ENCODE results near the gene TSPO2.

Gene TSPO2

DNA sequence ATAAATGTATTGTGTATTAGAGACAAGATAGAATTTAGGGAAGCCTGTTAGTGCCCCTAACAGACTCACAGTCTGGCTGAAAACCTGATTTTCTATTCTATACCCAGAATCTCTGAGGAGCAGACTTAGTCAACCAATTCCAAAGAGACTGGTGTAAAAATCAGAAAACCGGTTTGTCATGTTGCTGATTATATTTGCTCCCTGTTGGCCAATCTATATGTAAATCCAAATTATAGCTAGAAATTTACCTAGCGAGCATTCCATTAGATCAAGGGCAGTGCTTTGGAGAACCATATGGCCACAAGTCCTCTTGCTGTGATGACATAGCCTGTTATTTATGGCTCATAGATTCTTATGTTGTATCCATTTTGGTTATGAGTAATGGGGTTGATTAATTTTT is 35.3 kb downstream of the TSPO2 start:
- Histone ChIP-seq H3K4me2 (ENCODE audit: insufficient read depth, low read length, poor library complexity, severe bottlenecking) (no peak overlapping the region), H3K18ac (ENCODE audit: low read length) (no peak overlapping the region), H3K23ac (ENCODE audit: low read depth, low read length, poor library complexity) (no peak overlapping the region), H3K14ac (ENCODE audit: low read length) (no peak overlapping the region), H2AFZ (ENCODE audit: low read length) (no peak overlapping the region), H2BK15ac (ENCODE audit: low read length) (no peak overlapping the region), H3K27ac (replicated peaks; ENCODE audit: low read length) (no peak overlapping the region), H3K9ac (ENCODE audit: low read depth, low read length, poor library complexity) (no peak overlapping the region), H3K36me3 (replicated peaks in 1 of 2; ENCODE audit: control insufficient read depth in 2 of 2, insufficient read depth in 2 of 2, low read length in 2 of 2) (peaks cover 8 to 43% of the 10 kb centered on the region in 2 donors), H3K9me3 (replicated peaks in 1 of 2; ENCODE audit: control insufficient read depth in 2 of 2, insufficient read depth in 1 of 2, low read depth in 1 of 2, low read length in 2 of 2) (no peaks in the 10 kb centered on the region), H4K91ac (ENCODE audit: low read depth, low read length, poor library complexity) (no peak overlapping the region), H2BK12ac (ENCODE audit: low read length) (no peak overlapping the region), H3K27me3 (ENCODE audit: control insufficient read depth in 3 of 3, insufficient read depth in 3 of 3, low read depth in 1 of 3, low read length in 3 of 3) (no peaks in the 10 kb centered on the region), H3K4me3 (ENCODE audit: low read length in 2 of 2) (no peak overlapping the region), H3K4me1 (ENCODE audit: control insufficient read depth in 2 of 2, insufficient read depth in 1 of 2, low read depth in 1 of 2, low read length in 2 of 2) (peaks cover 5 to 6% of the 10 kb centered on the region in 2 donors), H4K8ac (ENCODE audit: low read depth, low read length) (no peak overlapping the region), H3K4ac (ENCODE audit: low read length) (no peak overlapping the region), H2AK5ac (ENCODE audit: low read depth, low read length) (no peak overlapping the region), H2BK5ac (ENCODE audit: low read length) (no peak overlapping the region), H2BK120ac (ENCODE audit: low read depth, low read length) (no peak overlapping the region), H3K79me1 (ENCODE audit: low read depth, low read length) (peaks cover 3% of the 10 kb centered on the region)
- no peak for DNase-seq (ENCODE audit: low spot score)
- WGBS, 2 donors (ENCODE audit: extremely low coverage in 2 of 2, insufficient read length in 2 of 2, insufficient replicate concordance in 1 of 2) = no CpG with 5 or more reads among the region's 2 CpGs

DNA sequence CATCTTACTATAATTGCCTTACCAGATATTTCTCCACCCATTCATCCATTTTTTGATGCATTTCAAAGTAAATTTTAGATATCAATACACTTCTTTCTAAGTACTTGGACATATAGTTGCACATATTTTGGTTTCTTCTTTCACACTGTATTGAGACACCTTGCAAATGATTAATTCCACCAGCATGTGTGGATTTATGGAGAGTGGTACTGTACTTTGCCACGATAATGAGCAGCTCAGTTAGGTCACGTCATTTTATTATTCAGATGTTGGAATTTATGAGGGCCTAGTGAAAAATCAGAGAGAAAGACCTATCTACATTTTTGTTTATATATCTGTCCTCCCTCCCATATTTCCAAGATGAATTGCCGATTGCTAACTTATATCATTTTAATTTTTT is 35.8 kb downstream of the TSPO2 start:
- Histone ChIP-seq H3K9ac (ENCODE audit: low read depth, low read length, poor library complexity) (no peak overlapping the region), H3K9me3 (replicated peaks in 1 of 2; ENCODE audit: control insufficient read depth in 2 of 2, insufficient read depth in 1 of 2, low read depth in 1 of 2, low read length in 2 of 2) (no peaks in the 10 kb centered on the region), H2BK12ac (ENCODE audit: low read length) (no peak overlapping the region), H3K4me1 (ENCODE audit: control insufficient read depth in 2 of 2, insufficient read depth in 1 of 2, low read depth in 1 of 2, low read length in 2 of 2) (peaks cover 5 to 6% of the 10 kb centered on the region in 2 donors), H2AK5ac (ENCODE audit: low read depth, low read length) (no peak overlapping the region), H2AFZ (ENCODE audit: low read length) (no peak overlapping the region), H2BK120ac (ENCODE audit: low read depth, low read length) (no peak overlapping the region), H3K27me3 (ENCODE audit: control insufficient read depth in 3 of 3, insufficient read depth in 3 of 3, low read depth in 1 of 3, low read length in 3 of 3) (no peaks in the 10 kb centered on the region), H3K23ac (ENCODE audit: low read depth, low read length, poor library complexity) (no peak overlapping the region), H3K4me2 (ENCODE audit: insufficient read depth, low read length, poor library complexity, severe bottlenecking) (no peak overlapping the region), H3K4ac (ENCODE audit: low read length) (no peak overlapping the region), H3K4me3 (ENCODE audit: low read length in 2 of 2) (no peak overlapping the region), H3K27ac (replicated peaks; ENCODE audit: low read length) (no peak overlapping the region), H2BK15ac (ENCODE audit: low read length) (no peak overlapping the region), H3K18ac (ENCODE audit: low read length) (no peak overlapping the region), H4K8ac (ENCODE audit: low read depth, low read length) (no peak overlapping the region), H3K36me3 (replicated peaks in 1 of 2; ENCODE audit: control insufficient read depth in 2 of 2, insufficient read depth in 2 of 2, low read length in 2 of 2) (peaks cover 8 to 48% of the 10 kb centered on the region in 2 donors), H3K14ac (ENCODE audit: low read length) (no peak overlapping the region), H4K91ac (ENCODE audit: low read depth, low read length, poor library complexity) (no peak overlapping the region), H2BK5ac (ENCODE audit: low read length) (no peak overlapping the region), H3K79me1 (ENCODE audit: low read depth, low read length) (peaks cover 3% of the 10 kb centered on the region)
- no peak for DNase-seq (ENCODE audit: low spot score)
- WGBS, 2 donors (ENCODE audit: extremely low coverage in 2 of 2, insufficient read length in 2 of 2, insufficient replicate concordance in 1 of 2) = no CpG with 5 or more reads among the region's 3 CpGs

DNA sequence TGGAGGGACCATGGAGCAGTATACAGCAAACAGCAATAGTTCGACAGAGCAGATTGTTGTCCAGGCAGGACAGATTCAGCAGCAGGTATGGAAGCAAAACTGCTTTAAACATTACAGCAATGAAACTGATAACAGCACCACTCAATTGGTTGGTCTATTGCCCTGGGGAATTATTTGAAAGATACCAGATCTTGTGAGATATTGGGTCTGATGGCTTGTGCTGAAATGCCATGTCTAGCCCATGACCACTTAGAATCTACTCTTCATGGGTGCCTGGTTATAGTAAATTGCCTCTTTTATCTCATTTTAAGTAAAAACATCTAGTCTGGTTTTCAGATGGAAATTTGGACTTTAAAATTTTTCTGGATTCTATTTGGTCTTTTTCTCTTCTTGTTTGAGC is 36.8 kb downstream of the TSPO2 start:
- WGBS, 2 donors (ENCODE audit: extremely low coverage in 2 of 2, insufficient read length in 2 of 2, insufficient replicate concordance in 1 of 2) = no CpG with 5 or more reads among the region's 1 CpG
- Histone ChIP-seq H2AK5ac (ENCODE audit: low read depth, low read length) (no peak overlapping the region), H2BK12ac (ENCODE audit: low read length) (no peak overlapping the region), H3K9ac (ENCODE audit: low read depth, low read length, poor library complexity) (no peak overlapping the region), H4K8ac (ENCODE audit: low read depth, low read length) (no peak overlapping the region), H3K23ac (ENCODE audit: low read depth, low read length, poor library complexity) (no peak overlapping the region), H3K9me3 (replicated peaks in 1 of 2; ENCODE audit: control insufficient read depth in 2 of 2, insufficient read depth in 1 of 2, low read depth in 1 of 2, low read length in 2 of 2) (no peaks in the 10 kb centered on the region), H3K36me3 (replicated peaks in 1 of 2; ENCODE audit: control insufficient read depth in 2 of 2, insufficient read depth in 2 of 2, low read length in 2 of 2) (peaks cover 12 to 58% of the 10 kb centered on the region in 2 donors), H3K4me1 (ENCODE audit: control insufficient read depth in 2 of 2, insufficient read depth in 1 of 2, low read depth in 1 of 2, low read length in 2 of 2) (peaks cover 4 to 5% of the 10 kb centered on the region in 2 donors), H3K14ac (ENCODE audit: low read length) (no peak overlapping the region), H2BK120ac (ENCODE audit: low read depth, low read length) (no peak overlapping the region), H3K27ac (replicated peaks; ENCODE audit: low read length) (no peak overlapping the region), H3K4me3 (ENCODE audit: low read length in 2 of 2) (no peak overlapping the region), H2AFZ (ENCODE audit: low read length) (no peak overlapping the region), H4K91ac (ENCODE audit: low read depth, low read length, poor library complexity) (no peak overlapping the region), H3K18ac (ENCODE audit: low read length) (no peak overlapping the region), H3K4ac (ENCODE audit: low read length) (no peak overlapping the region), H3K27me3 (ENCODE audit: control insufficient read depth in 3 of 3, insufficient read depth in 3 of 3, low read depth in 1 of 3, low read length in 3 of 3) (no peaks in the 10 kb centered on the region), H3K79me1 (ENCODE audit: low read depth, low read length) (no peaks in the 10 kb centered on the region), H2BK15ac (ENCODE audit: low read length) (no peak overlapping the region), H3K4me2 (ENCODE audit: insufficient read depth, low read length, poor library complexity, severe bottlenecking) (no peak overlapping the region), H2BK5ac (ENCODE audit: low read length) (no peak overlapping the region)
- DNase-seq (ENCODE audit: low spot score) = no peak

DNA sequence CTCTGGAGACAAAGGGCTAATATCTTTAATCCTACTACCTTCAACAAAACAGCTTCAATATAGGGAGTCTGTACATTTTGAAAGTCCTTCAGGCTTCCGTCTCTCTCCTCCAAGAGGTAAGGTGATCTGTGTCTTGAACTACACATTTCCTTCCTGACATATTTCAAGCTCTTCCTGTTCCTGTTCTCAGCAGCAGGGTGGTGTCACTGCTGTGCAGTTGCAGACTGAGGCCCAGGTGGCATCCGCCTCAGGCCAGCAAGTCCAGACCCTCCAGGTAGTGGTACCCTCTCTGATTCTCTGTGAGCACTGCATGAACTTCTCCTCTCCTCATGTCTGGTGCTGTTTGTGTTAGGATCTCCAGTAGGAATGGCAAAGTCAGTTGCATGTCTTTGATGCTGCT is 38.4 kb downstream of the TSPO2 start:
- Histone ChIP-seq H3K79me1 (ENCODE audit: low read depth, low read length) (no peaks in the 10 kb centered on the region), H4K91ac (ENCODE audit: low read depth, low read length, poor library complexity) (no peak overlapping the region), H3K27ac (replicated peaks; ENCODE audit: low read length) (no peak overlapping the region), H3K4me2 (ENCODE audit: insufficient read depth, low read length, poor library complexity, severe bottlenecking) (no peak overlapping the region), H2BK15ac (ENCODE audit: low read length) (no peak overlapping the region), H3K14ac (ENCODE audit: low read length) (no peak overlapping the region), H3K27me3 (ENCODE audit: control insufficient read depth in 3 of 3, insufficient read depth in 3 of 3, low read depth in 1 of 3, low read length in 3 of 3) (no peaks in the 10 kb centered on the region), H3K4ac (ENCODE audit: low read length) (no peak overlapping the region), H2AK5ac (ENCODE audit: low read depth, low read length) (no peak overlapping the region), H3K4me3 (ENCODE audit: low read length in 2 of 2) (no peak overlapping the region), H2BK12ac (ENCODE audit: low read length) (no peak overlapping the region), H3K18ac (ENCODE audit: low read length) (no peak overlapping the region), H2BK5ac (ENCODE audit: low read length) (no peak overlapping the region), H2AFZ (ENCODE audit: low read length) (no peak overlapping the region), H4K8ac (ENCODE audit: low read depth, low read length) (no peak overlapping the region), H2BK120ac (ENCODE audit: low read depth, low read length) (no peak overlapping the region), H3K36me3 (replicated peaks in 1 of 2; ENCODE audit: control insufficient read depth in 2 of 2, insufficient read depth in 2 of 2, low read length in 2 of 2) (peaks cover 12 to 74% of the 10 kb centered on the region in 2 donors), H3K23ac (ENCODE audit: low read depth, low read length, poor library complexity) (no peak overlapping the region), H3K9ac (ENCODE audit: low read depth, low read length, poor library complexity) (no peak overlapping the region), H3K9me3 (replicated peaks in 1 of 2; ENCODE audit: control insufficient read depth in 2 of 2, insufficient read depth in 1 of 2, low read depth in 1 of 2, low read length in 2 of 2) (no peaks in the 10 kb centered on the region), H3K4me1 (ENCODE audit: control insufficient read depth in 2 of 2, insufficient read depth in 1 of 2, low read depth in 1 of 2, low read length in 2 of 2) (no peaks in the 10 kb centered on the region)
- DNase-seq (ENCODE audit: low spot score) = no peak
- no CpG with 5 or more reads among the region's 2 CpGs for WGBS, 2 donors (ENCODE audit: extremely low coverage in 2 of 2, insufficient read length in 2 of 2, insufficient replicate concordance in 1 of 2)

All from neuronal stem cell (in vitro differentiated cells).